Keratinocyte (primary cell): Measurements from ENCODE around the gene TSPAN7.

Source experiments
- CTCF ChIP-seq, 3 experiments: IDR thresholded peaks in 1 of 3; conservative IDR thresholded peaks in 1 of 3; optimal IDR thresholded peaks in 1 of 3; 2 replicates in 2 of 3; 3 replicates in 1 of 3; pipeline versions ENCODE3 to v1.5.1; 2011; ENCODE audit warnings: low read length in 3 of 3, mild to moderate bottlenecking in 3 of 3, moderate library complexity in 2 of 3, control low read depth in 1 of 3, inconsistent platforms in 1 of 3; ENCODE audit not compliant: insufficient read depth in 2 of 3; ENCODE audit errors: extremely low read depth in 1 of 3
- EZH2 ChIP-seq: IDR thresholded peaks from one replicate; pipeline ENCODE4 v1.6.1; 2012; ENCODE audit warnings: inconsistent platforms, mild to moderate bottlenecking, low read length, moderate library complexity

- TF ChIP-seq CTCF (optimal IDR thresholded peaks at IDR 0.05 in 1 of 3, IDR thresholded peaks at IDR 0.05 in 1 of 3, conservative IDR thresholded peaks at IDR 0.05 in 1 of 3; ENCODE audit: extremely low read depth in 1 of 3, insufficient read depth in 2 of 3, low read length in 3 of 3) (no peak), EZH2 (no peak)
Measured at GRCh38 chrX:38678821-38679220, 117.5 kb downstream of the TSPAN7 start.
